Mucosa of stomach (tissue), 1 donor: ENCODE measurements around the gene RBM8A.

Experiments
- H3K27me3 ChIP-seq: one replicate; pipeline ENCODE4 v1.7.0; 2013; ENCODE audit warnings: mild to moderate bottlenecking, low read length; ENCODE audit not compliant: control insufficient read depth, insufficient read depth
- H3K36me3 ChIP-seq: one replicate; pipeline ENCODE4 v1.7.0; 2013; ENCODE audit warnings: low read length; ENCODE audit not compliant: control insufficient read depth, insufficient read depth
- H3K4me1 ChIP-seq: one replicate; pipeline ENCODE4 v1.7.0; 2013; ENCODE audit warnings: mild to moderate bottlenecking, low read length; ENCODE audit not compliant: control insufficient read depth, insufficient read depth
- H3K4me3 ChIP-seq: one replicate; pipeline ENCODE4 v1.7.0; 2013; ENCODE audit warnings: low read length
- H3K9ac ChIP-seq: one replicate; pipeline ENCODE4 v1.7.0; 2013; ENCODE audit warnings: mild to moderate bottlenecking, low read length, moderate library complexity
- H3K9me3 ChIP-seq: one replicate; pipeline ENCODE4 v1.7.0; 2013; ENCODE audit warnings: mild to moderate bottlenecking, low read length, moderate library complexity; ENCODE audit not compliant: control insufficient read depth
- donor health status: Pancreatic carcinoma.

Gene RBM8A

DNA sequence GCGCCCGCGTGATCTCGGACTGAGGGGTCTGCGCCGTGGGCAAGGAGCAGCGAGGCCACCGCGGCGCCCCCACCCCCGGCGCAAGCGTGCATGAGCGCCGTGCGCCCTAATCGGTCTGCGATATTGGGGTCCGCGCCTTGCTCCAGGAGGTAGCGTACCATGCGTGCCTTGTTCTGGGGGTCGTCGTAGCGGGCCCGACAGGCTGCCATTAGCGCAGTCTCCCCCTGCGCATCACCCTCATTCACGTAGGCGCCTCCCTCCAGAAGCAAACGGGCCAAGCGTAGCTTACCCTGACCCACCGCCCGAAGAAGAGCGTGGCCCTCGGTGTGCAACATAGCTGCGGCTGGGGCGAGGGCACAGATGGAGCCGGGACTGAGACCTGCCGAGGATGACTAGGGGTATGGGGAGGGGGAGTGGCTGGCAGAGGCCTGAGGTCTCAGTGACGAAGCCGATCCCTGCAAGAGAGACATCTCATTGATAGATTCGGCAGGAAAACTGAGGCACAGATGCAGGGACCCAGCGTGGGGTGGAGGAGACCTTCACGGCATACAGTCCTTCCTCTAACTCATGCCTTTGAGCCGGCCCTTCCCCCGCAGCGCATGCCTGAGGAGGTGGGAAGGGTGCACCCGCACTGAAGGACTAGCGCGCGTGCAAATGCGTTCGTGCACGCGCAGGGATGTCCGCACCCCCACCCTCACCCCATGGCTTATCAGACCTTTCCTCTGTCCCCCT is 34.3 kb upstream of the RBM8A start:
- Histone ChIP-seq H3K9me3 (no peaks in the 10 kb centered on the region), H3K27me3 (peaks cover 34% of the 10 kb centered on the region), H3K9ac (peak overlapping the region; percentile 51), H3K4me1 (peaks cover 41% of the 10 kb centered on the region), H3K36me3 (no peaks in the 10 kb centered on the region), H3K4me3 (peak overlapping the region; percentile 52)

DNA sequence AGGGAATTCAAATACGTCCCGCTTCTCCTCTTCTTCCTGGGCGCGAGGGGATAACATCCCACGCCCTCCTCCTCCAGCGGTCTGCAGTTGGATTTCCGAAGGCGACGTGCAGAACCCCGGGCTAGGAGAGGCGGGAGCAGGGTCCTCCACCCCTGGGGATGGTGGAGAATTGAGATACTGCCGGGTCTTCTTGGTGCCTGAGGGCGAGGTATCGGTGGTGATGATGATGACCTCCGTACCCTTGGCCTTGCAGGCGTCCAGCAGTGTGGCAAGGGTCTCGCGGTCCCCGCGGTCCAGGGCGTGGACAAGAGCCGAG is 33.8 kb upstream of the RBM8A start:
- H3K36me3 ChIP-seq: no peaks in the 10 kb centered on the region
- peak overlapping the region; percentile 52 for H3K4me3 ChIP-seq
- H3K9ac ChIP-seq: peak overlapping the region; percentile 51
- peaks cover 34% of the 10 kb centered on the region for H3K27me3 ChIP-seq
- H3K4me1 ChIP-seq: peaks cover 41% of the 10 kb centered on the region
- no peaks in the 10 kb centered on the region for H3K9me3 ChIP-seq

DNA sequence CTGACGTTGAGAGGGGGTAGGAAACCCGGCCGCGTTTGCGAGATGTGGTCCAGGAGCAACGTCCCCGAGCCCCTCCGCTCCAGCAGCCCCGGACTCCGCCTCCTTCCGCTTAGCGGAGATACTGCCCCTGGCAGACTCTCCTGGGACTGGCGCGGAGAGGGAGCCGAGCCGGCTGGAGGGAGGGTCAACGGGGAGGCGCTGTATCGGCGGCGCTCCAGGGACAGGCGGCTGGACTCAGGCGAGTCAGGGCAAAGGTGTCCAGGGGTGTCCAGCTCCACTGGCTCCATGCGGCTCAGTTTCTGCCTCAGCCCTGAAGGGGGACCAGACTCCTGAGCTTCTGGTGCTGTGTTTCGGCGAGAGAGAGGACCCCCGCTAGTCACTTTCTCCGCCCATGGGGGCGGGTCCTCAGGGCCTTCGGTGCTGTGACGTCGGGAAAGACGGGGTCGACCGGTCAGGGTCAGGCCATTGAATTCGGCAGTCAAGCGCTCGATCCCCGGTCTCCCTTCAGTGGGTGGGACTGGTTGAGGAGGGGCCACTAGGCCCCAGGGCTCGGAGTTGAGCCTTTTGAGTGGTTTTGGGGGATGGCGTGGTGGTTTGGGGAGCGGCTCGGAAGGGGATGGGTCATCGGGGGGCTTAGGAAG is 33.3 kb upstream of the RBM8A start:
- H3K27me3 ChIP-seq: peaks cover 34% of the 10 kb centered on the region
- H3K9ac ChIP-seq: peak overlapping the region; percentile 51
- peaks cover 43% of the 10 kb centered on the region for H3K4me1 ChIP-seq
- no peaks in the 10 kb centered on the region for H3K9me3 ChIP-seq
- H3K36me3 ChIP-seq: no peaks in the 10 kb centered on the region
- peak overlapping the region; percentile 52 for H3K4me3 ChIP-seq

DNA sequence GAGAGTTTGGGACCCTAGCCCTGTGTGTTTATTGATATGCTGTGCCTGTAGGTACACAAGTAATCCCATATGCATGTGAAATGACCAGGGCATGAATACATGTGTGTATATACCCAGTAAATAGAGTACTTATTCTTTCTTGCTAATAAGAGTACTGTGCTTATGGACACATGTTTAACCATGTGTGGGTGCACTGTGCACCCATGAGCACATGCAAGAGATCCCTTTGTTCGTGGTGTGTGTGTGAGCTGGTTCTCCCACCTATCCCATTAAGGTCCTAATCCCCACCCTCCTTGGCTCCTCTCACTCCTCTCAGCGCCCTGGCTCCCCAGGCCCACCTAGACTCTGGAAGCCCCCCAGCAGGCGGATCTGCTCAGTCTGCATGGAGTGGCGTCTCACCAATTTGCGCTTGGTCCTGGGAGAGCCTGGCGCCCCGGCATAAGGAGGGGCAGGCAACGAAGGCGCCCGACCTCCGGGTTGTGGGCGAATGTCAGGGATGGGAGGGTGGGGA is 32.7 kb upstream of the RBM8A start:
- peaks cover 40% of the 10 kb centered on the region for H3K4me1 ChIP-seq
- H3K27me3 ChIP-seq: peaks cover 34% of the 10 kb centered on the region
- H3K4me3 ChIP-seq: no peak overlapping the region
- H3K36me3 ChIP-seq: no peaks in the 10 kb centered on the region
- H3K9ac ChIP-seq: no peak overlapping the region
- H3K9me3 ChIP-seq: no peaks in the 10 kb centered on the region

DNA sequence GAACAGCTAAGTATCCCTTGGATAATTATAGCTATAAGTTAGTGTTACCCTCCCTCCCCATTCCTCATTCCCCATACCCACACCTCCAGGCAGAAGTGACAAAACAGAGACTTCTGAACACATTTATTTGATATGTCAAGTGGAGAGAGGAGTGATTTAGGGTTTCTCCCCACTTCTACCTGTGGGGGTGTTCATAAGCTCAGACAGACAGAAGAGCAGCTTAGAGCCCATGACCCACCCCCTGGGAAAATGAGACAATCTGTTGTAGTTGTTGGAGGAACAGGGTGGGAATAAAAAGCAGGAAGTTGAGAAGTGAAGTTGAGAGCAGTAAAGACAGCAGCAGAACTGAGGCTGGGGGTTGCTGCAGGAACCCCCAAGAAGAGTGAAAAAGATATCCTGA is 32.0 kb upstream of the RBM8A start:
- Histone ChIP-seq H3K4me1 (peaks cover 46% of the 10 kb centered on the region), H3K9ac (no peak overlapping the region), H3K36me3 (no peaks in the 10 kb centered on the region), H3K27me3 (peaks cover 34% of the 10 kb centered on the region), H3K4me3 (no peak overlapping the region), H3K9me3 (no peaks in the 10 kb centered on the region)

DNA sequence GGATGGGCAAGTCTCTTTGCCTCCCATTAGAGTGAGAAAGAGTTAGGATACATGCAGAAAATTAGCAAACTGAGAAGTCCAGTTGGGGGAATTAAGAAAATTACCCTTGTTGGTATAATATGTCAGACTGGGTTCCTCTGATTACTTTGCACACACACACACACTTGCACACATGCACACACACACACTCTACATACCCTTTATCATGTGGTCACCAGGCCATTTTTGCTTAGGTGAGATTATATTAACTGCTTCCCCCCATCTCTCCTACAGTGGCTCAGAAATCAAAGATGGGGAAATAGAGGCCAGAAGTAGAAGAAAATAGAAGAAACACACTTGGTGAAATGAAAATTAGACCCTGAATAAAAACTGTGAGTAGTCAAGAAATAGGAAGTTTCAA is 31.4 kb upstream of the RBM8A start:
- H3K27me3 ChIP-seq: peaks cover 34% of the 10 kb centered on the region
- H3K4me3 ChIP-seq: no peak overlapping the region
- H3K36me3 ChIP-seq: no peaks in the 10 kb centered on the region
- H3K9me3 ChIP-seq: no peaks in the 10 kb centered on the region
- no peak overlapping the region for H3K9ac ChIP-seq
- H3K4me1 ChIP-seq: peaks cover 43% of the 10 kb centered on the region

DNA sequence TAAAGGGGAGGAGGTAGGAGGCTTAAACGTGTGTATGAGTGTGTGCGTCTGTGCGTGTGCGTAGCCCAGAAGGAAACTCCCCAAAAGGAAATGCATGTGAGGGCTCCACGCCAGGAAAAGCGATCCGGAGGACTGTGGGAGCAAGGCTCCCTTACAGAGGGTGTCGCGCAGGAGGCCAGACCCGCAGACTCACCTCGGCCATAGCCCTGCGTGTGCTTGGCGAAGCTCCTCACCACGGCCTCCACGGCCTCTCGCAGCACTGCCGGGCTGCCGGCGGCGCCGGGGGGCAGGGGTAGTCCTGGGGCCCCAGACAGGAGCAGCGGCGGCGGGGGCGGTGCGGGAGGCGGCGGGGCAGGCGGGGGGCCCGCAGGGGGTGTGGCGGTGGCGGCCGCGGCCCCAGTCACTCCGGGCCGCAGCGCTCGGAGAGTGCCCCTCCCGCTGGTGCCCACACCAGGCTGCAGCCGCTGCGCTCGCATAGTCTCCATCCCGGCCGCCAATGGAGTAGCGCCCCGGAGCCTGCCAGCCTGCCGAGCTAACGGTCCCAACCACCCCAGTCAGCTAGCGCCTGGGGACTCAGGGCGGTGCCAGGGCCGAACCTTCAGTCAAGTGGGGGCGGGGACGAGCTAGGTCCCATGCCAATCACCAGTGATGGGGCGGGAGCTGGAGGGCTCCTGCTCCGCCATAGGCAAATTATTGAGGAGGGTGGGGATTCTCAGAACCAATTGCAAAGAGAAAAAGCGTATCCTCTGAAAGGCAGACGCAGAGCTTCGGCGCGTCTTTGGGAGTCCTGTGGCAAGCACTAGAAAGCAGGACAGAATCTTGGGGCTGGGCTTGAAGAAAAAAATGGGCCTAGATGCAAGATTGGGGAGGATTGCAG is 30.4 kb upstream of the RBM8A start, which contains the start of gene LIX1L:
LIX1L (minus strand) TSS at position 575 of the 877 bp plus-strand sequence; CDS start at position 485, 90 bp downstream.
- peaks cover 32% of the 10 kb centered on the region for H3K4me1 ChIP-seq
- peak within 1 kb of the TSS; percentile 7 for H3K4me3 ChIP-seq
- H3K9ac ChIP-seq: peak within 1 kb of the TSS; percentile 11

DNA sequence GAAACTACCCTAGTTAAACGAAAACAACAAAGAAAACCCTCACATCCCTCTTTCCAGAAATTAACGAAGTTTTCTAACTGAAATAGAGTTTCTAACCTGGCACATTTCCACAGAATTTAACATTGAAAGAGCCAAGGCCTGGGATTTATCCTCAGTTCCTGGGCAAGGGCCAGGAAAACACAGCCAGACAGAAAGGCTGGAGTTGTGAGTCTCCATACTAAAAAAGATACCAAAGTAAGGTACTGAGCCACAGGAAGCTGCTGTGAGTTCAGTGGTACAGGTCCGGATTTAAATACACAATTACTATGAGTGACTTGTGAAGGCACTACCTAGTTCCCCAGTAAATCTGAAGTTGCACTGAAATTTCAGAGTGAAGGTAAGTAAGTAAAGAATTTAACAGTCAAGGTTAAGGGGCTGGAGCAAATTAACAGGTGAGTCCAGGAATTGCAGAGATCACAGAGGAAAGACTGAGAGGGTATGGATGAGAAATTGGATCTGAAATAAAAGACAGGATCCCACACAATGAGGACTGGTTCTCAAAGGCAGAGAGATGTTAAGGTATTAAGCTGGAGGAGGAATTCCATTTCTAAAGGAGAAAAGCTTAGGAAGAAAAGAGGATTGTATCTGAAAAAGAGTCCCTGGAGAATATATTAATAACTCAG is 29.6 kb upstream of the RBM8A start:
- Histone ChIP-seq H3K36me3 (no peaks in the 10 kb centered on the region), H3K4me1 (peaks cover 27% of the 10 kb centered on the region), H3K27me3 (peaks cover 30% of the 10 kb centered on the region), H3K9me3 (no peaks in the 10 kb centered on the region), H3K9ac (peak overlapping the region; percentile 11), H3K4me3 (peak overlapping the region; percentile 7)

More for the DNA sequence above, 30.4 kb upstream of the RBM8A start, which contains the start of gene LIX1L:
- no peaks in the 10 kb centered on the region for H3K9me3 ChIP-seq
- no peaks in the 10 kb centered on the region for H3K36me3 ChIP-seq
- peaks cover 34% of the 10 kb centered on the region for H3K27me3 ChIP-seq

DNA sequence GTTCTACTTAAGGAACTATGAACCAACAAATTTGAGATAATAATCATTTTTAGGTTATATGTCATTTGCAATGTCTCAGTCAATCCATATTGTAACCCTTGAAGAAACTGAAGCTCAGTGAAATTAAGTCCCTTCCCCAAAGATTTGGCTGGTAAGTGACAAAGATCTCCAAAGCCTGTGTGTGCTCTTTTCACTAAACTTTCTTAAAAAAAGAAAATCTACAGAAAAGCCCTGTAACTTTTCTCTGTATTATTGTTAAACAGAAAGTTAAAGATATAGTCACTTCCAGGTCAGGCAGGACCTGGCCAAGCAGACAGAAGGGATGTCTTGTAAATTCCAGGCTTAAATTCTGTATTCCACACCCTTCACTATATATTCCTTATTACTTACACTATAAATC is 29.1 kb upstream of the RBM8A start:
- H3K4me1 ChIP-seq: peaks cover 22% of the 10 kb centered on the region

DNA sequence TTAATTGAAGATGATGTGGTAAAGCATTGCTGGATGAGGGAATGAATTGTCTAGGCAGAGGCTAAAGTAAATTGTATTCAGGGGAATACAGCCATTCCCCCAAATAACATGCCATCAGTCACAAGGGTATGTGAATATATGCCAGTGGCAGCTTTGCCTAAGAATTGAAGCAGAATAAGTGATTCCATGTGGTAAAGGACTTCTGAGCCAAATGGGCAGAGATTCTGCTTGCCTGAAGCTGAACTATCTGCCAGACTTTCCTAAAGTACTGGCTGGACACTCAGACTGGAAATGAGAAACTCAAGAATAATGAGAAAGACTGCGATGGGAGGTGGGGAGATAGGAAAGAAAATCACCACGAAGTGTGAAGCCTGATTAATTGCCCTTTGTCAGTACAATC is 28.2 kb upstream of the RBM8A start:
- H3K9ac ChIP-seq: no peak overlapping the region
- no peaks in the 10 kb centered on the region for H3K9me3 ChIP-seq
- H3K4me3 ChIP-seq: no peak overlapping the region
- H3K36me3 ChIP-seq: no peaks in the 10 kb centered on the region
- H3K4me1 ChIP-seq: peaks cover 13% of the 10 kb centered on the region
- peaks cover 15% of the 10 kb centered on the region for H3K27me3 ChIP-seq

More for the DNA sequence above, 29.1 kb upstream of the RBM8A start:
- H3K27me3 ChIP-seq: peaks cover 24% of the 10 kb centered on the region
- no peaks in the 10 kb centered on the region for H3K36me3 ChIP-seq
- H3K9ac ChIP-seq: peak overlapping the region; percentile 11
- H3K9me3 ChIP-seq: no peaks in the 10 kb centered on the region
- no peak overlapping the region for H3K4me3 ChIP-seq

DNA sequence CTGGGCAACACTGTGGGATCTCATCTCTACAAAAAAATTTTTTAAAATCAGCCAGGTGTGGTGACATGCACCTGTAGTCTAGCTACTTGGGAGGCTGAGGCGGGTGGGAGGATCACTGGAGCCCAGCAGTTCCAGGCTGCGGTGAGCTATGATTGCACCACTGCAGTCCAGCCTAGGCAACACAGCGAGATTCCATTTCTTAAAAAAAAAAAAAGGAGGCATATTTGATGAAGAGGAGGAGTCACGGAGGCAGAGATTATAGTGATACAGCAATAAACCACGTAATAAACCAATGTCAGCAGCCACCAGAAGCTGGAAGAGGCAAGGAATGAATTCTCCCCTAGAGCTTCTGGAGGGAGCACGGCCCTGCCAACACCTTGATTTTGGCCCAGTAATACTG is 26.6 kb upstream of the RBM8A start:
- Histone ChIP-seq H3K4me1 (peaks cover 13% of the 10 kb centered on the region), H3K9me3 (no peaks in the 10 kb centered on the region), H3K4me3 (no peak overlapping the region), H3K9ac (no peak overlapping the region), H3K36me3 (no peaks in the 10 kb centered on the region), H3K27me3 (no peaks in the 10 kb centered on the region)
